ENCODE measurements around the gene MTX1. TPM values are rescaled to one million over a fixed set of nuclear protein-coding genes. Genes with fewer than 3 reads are reported as not detected.
"Not testable (repeated sequence)": the region's sequence is repeated elsewhere in the genome, so short reads cannot be mapped to it uniquely, and the experiment has no call there.

The MTX1 gene
- total RNA-seq, 1 donor from 2014 or later = 54.2 TPM

GRCh38 chr1:155235375-155235774, 26.9 kb downstream of the MTX1 start:
- DNase-seq (ENCODE audit: low read depth, low spot score) = not testable (repeated sequence)

- no peak for DNase-seq (ENCODE audit: low read depth, low spot score)
These were observed 28.0 kb downstream of the MTX1 start for GRCh38 chr1:155236451-155236850.

GRCh38 chr1:155241069-155241679, 32.7 kb downstream of the MTX1 start:
- DNase-seq (ENCODE audit: low read depth, low spot score) = no peak

- no peak for DNase-seq (ENCODE audit: low read depth, low spot score)
These were observed 33.4 kb downstream of the MTX1 start for GRCh38 chr1:155241841-155242264.

GRCh38 chr1:155242805-155243358, 34.4 kb downstream of the MTX1 start:
- DNase-seq (ENCODE audit: low read depth, low spot score) = no peak

- DNase-seq (ENCODE audit: low read depth, low spot score) = peak; percentile 98
These were observed 36.1 kb downstream of the MTX1 start for GRCh38 chr1:155244368-155245162.

- no peak for DNase-seq (ENCODE audit: low read depth, low spot score)
These were observed 36.6 kb downstream of the MTX1 start for GRCh38 chr1:155245163-155245524.

GRCh38 chr1:155246796-155247195, 38.3 kb downstream of the MTX1 start:
- not testable (repeated sequence) for DNase-seq (ENCODE audit: low read depth, low spot score)

- DNase-seq (ENCODE audit: low read depth, low spot score) = no peak
These were observed 39.4 kb downstream of the MTX1 start for GRCh38 chr1:155247667-155248553.

- DNase-seq (ENCODE audit: low read depth, low spot score) = no peak
These were observed 41.7 kb downstream of the MTX1 start for GRCh38 chr1:155250246-155250632.

GRCh38 chr1:155250633-155251449, 42.3 kb downstream of the MTX1 start:
- peak; percentile 69 for DNase-seq (ENCODE audit: low read depth, low spot score)

GRCh38 chr1:155251566-155251965, 43.1 kb downstream of the MTX1 start:
- no peak for DNase-seq (ENCODE audit: low read depth, low spot score)

- DNase-seq (ENCODE audit: low read depth, low spot score) = no peak
These were observed 44.7 kb downstream of the MTX1 start for GRCh38 chr1:155253208-155253607.

GRCh38 chr1:155253797-155254196, 45.3 kb downstream of the MTX1 start:
- DNase-seq (ENCODE audit: low read depth, low spot score) = no peak

GRCh38 chr1:155254228-155254713, 45.8 kb downstream of the MTX1 start:
- DNase-seq (ENCODE audit: low read depth, low spot score) = no peak

GRCh38 chr1:155254714-155255242, 46.3 kb downstream of the MTX1 start:
- no peak for DNase-seq (ENCODE audit: low read depth, low spot score)

- DNase-seq (ENCODE audit: low read depth, low spot score) = no peak
These were observed 46.9 kb downstream of the MTX1 start, which contains the start of gene ENTREP3 for GRCh38 chr1:155255243-155256007. Gene ENTREP3, minus strand, starts transcription at chr1:155255483. Its CDS starts 606 bp downstream, at chr1:155254877.

- no peak for DNase-seq (ENCODE audit: low read depth, low spot score)
These were observed 47.8 kb downstream of the MTX1 start for GRCh38 chr1:155256058-155256852.

GRCh38 chr1:155260276-155260675, 51.8 kb downstream of the MTX1 start:
- DNase-seq (ENCODE audit: low read depth, low spot score) = no peak
